GM19467 (cell line): ENCODE data around the gene MAGI1.

Experiments used
- ATAC-seq: cut with Tn5 transposase; IDR thresholded peaks from one replicate; pipeline ENCODE4 v1.9.1; 2021; ENCODE audit warnings: mild to moderate bottlenecking, moderate library complexity; ENCODE audit not compliant: unreplicated experiment

Gene MAGI1

GRCh38 chr3:65313666-65314065 is 725.1 kb downstream of the MAGI1 start:
- ATAC-seq = no peak

DNA sequence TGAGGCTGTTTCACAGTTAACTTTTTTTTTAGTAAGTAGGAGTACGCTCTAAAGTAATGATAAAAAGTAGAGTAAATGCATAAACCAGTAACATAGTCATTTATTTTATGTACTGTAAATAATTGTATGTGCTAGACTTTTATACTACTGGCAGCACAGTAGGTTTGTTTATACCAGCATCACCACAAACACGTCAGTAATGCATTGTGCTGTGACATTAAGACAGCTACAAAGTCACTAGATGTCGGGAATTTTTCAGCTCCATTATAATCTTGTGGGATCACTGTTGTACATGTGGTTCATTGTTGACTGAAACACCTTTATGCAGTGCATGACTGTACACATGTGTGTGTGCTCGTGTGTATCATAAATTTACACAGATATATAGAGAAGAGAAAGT is 732.9 kb downstream of the MAGI1 start:
- ATAC-seq = no peak
